ENCODE results near the gene MTG2. TPM values are rescaled to one million over a fixed set of nuclear protein-coding genes. Genes with fewer than 3 reads are reported as not detected.

Gene MTG2
- total and polyA plus RNA-seq, 7 donors: 25.0 to 56.5 (median 40.4) TPM

DNA sequence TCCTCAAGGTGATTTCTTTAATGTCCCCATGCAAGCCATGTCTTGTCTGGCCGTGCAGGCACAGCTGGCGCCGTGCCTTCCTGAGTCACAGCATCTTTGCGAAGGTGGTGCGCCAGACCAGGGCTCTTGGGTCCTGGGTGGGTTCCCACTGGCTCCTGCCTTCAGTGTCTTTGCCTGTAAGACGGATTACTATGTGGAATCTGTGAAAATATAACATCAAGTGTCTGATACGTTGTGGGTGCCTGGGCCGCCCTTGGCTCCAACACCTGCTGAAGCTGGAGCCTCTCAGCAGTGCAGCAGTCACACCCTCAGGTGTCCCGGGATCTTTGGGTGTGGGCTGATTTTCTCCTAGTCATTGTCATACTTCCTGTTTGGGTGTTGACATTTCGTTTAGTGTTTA lies 58.7 kb downstream of the MTG2 start:
- DNase-seq: no peak
- peaks cover 0 to 22% of the 10 kb centered on the region in 2 donors for H3K36me3 ChIP-seq (ENCODE audit: insufficient read depth in 1 of 2, low read depth in 1 of 2)
- no peak for TF ChIP-seq CTCF (IDR thresholded peaks at IDR 0.05)
- intact Hi-C loops (cut with DNase I): no loop called here
- H3K4me3 ChIP-seq: no peak overlapping the region
- WGBS, 3 donors: 64 to 75% (median 68%) methylated on average over 10 of the region's 10 CpGs
- ATAC-seq: no peak
- no peaks in the 10 kb centered on the region for H3K27me3 ChIP-seq (ENCODE audit: insufficient read depth in 3 of 3, low read length in 2 of 3)
- no peaks in the 10 kb centered on the region for H3K9me3 ChIP-seq
- peaks cover 66% of the 10 kb centered on the region for H3K4me1 ChIP-seq
- H3K27ac ChIP-seq: peak overlapping the region; percentile 53

GRCh38 chr20:62242176-62242575 lies 59.3 kb downstream of the MTG2 start:
- no peak for DNase-seq
- H3K4me3 ChIP-seq: no peak overlapping the region
- intact Hi-C loops (cut with DNase I): no loop called here
- H3K36me3 ChIP-seq (ENCODE audit: insufficient read depth in 1 of 2, low read depth in 1 of 2): peaks cover 0 to 22% of the 10 kb centered on the region in 2 donors
- TF ChIP-seq CTCF (IDR thresholded peaks at IDR 0.05): no peak
- H3K27ac ChIP-seq: peak overlapping the region; percentile 89
- 59 to 70% (median 61%) methylated on average over 6 of the region's 6 CpGs for WGBS, 3 donors
- H3K27me3 ChIP-seq (ENCODE audit: insufficient read depth in 3 of 3, low read length in 2 of 3): no peaks in the 10 kb centered on the region
- H3K4me1 ChIP-seq: peaks cover 72% of the 10 kb centered on the region
- ATAC-seq: no peak
- H3K9me3 ChIP-seq: no peaks in the 10 kb centered on the region

GRCh38 chr20:62243106-62243505 lies 60.3 kb downstream of the MTG2 start:
- H3K4me1 ChIP-seq: peaks cover 77% of the 10 kb centered on the region

GRCh38 chr20:62243906-62244515 lies 61.2 kb downstream of the MTG2 start:
- peak overlapping the region; percentile 89 for H3K27ac ChIP-seq
- no peak overlapping the region for H3K4me3 ChIP-seq
- peaks cover 0 to 22% of the 10 kb centered on the region in 2 donors for H3K36me3 ChIP-seq (ENCODE audit: insufficient read depth in 1 of 2, low read depth in 1 of 2)
- WGBS, 3 donors: 79 to 86% (median 83%) methylated on average over 18 to 21 of the region's 21 CpGs
- H3K9me3 ChIP-seq: no peaks in the 10 kb centered on the region
- H3K4me1 ChIP-seq: peaks cover 80% of the 10 kb centered on the region
- H3K27me3 ChIP-seq (ENCODE audit: insufficient read depth in 3 of 3, low read length in 2 of 3): no peaks in the 10 kb centered on the region
- TF ChIP-seq CTCF (IDR thresholded peaks at IDR 0.05): no peak
- ATAC-seq (peak in 1 of 4 donors; percentile 7), DNase-seq (no peak)
- intact Hi-C loops (cut with DNase I): no loop called here

More at GRCh38 chr20:62243106-62243505, 60.3 kb downstream of the MTG2 start:
- intact Hi-C loops (cut with DNase I): no loop called here
- H3K27me3 ChIP-seq (ENCODE audit: insufficient read depth in 3 of 3, low read length in 2 of 3): no peaks in the 10 kb centered on the region
- peak overlapping the region; percentile 89 for H3K27ac ChIP-seq
- ATAC-seq (no peak), DNase-seq (no peak)
- 84 to 86% (median 84%) methylated on average over 20 to 22 of the region's 22 CpGs for WGBS, 3 donors
- no peak for TF ChIP-seq CTCF (IDR thresholded peaks at IDR 0.05)
- no peaks in the 10 kb centered on the region for H3K9me3 ChIP-seq
- H3K36me3 ChIP-seq (ENCODE audit: insufficient read depth in 1 of 2, low read depth in 1 of 2): peaks cover 0 to 22% of the 10 kb centered on the region in 2 donors
- no peak overlapping the region for H3K4me3 ChIP-seq

- DNase-seq: no peak
- Histone ChIP-seq H3K27ac (peak overlapping the region; percentile 89), H3K4me3 (no peak overlapping the region), H3K9me3 (no peaks in the 10 kb centered on the region), H3K36me3 (ENCODE audit: insufficient read depth in 1 of 2, low read depth in 1 of 2) (peaks cover 0 to 22% of the 10 kb centered on the region in 2 donors), H3K4me1 (peaks cover 78% of the 10 kb centered on the region), H3K27me3 (ENCODE audit: insufficient read depth in 3 of 3, low read length in 2 of 3) (no peaks in the 10 kb centered on the region)
- WGBS, 3 donors: 35 to 44% (median 39%) methylated on average over 17 of the region's 17 CpGs
- TF ChIP-seq CTCF (IDR thresholded peaks at IDR 0.05): no peak
- intact Hi-C loops (cut with DNase I): no loop called here
- peak; percentile 6 to 44 (median 37) for ATAC-seq
Observed at GRCh38 chr20:62244644-62245108, 61.8 kb downstream of the MTG2 start.

All from psoas muscle (tissue), 8 donors.